ENCODE data around the gene PTPMT1. TPM values are rescaled to one million over a fixed set of nuclear protein-coding genes. Genes with fewer than 3 reads are reported as not detected.
"Not testable (repeated sequence)": the region's sequence is repeated elsewhere in the genome, so short reads cannot be mapped to it uniquely, and the experiment has no call there.

The PTPMT1 gene
- 100 to 1,000 TPM in 3 of 4 donors, 10 to 100 TPM in 1; 99.2 to 173 (median 112) TPM for total RNA-seq

GRCh38 chr11:47565340-47566148, at the start of gene PTPMT1:
Gene PTPMT1 (plus strand): TSS chr11:47565599. CDS start chr11:47565623, 24 bp downstream.
- ATAC-seq (ENCODE audit: low FRiP score) (peak; percentile 83), DNase-seq (ENCODE audit: low spot score) (no peak)
- TF ChIP-seq, protein P1, sequence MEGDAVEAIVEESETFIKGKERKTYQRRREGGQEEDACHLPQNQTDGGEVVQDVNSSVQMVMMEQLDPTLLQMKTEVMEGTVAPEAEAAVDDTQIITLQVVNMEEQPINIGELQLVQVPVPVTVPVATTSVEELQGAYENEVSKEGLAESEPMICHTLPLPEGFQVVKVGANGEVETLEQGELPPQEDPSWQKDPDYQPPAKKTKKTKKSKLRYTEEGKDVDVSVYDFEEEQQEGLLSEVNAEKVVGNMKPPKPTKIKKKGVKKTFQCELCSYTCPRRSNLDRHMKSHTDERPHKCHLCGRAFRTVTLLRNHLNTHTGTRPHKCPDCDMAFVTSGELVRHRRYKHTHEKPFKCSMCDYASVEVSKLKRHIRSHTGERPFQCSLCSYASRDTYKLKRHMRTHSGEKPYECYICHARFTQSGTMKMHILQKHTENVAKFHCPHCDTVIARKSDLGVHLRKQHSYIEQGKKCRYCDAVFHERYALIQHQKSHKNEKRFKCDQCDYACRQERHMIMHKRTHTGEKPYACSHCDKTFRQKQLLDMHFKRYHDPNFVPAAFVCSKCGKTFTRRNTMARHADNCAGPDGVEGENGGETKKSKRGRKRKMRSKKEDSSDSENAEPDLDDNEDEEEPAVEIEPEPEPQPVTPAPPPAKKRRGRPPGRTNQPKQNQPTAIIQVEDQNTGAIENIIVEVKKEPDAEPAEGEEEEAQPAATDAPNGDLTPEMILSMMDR (IDR thresholded peaks at IDR 0.05) = no peak

- TF ChIP-seq, protein P1 (IDR thresholded peaks at IDR 0.05) = no peak
- no peak for ATAC-seq (ENCODE audit: low FRiP score)
- no peak for DNase-seq (ENCODE audit: low spot score)
Observed at GRCh38 chr11:47516155-47516554, 49.2 kb upstream of the PTPMT1 start.

- ATAC-seq (ENCODE audit: low FRiP score) (no peak), DNase-seq (ENCODE audit: low spot score) (no peak)
- TF ChIP-seq, protein P1 (IDR thresholded peaks at IDR 0.05) = no peak
Observed at GRCh38 chr11:47516984-47517853, 48.2 kb upstream of the PTPMT1 start.

DNA sequence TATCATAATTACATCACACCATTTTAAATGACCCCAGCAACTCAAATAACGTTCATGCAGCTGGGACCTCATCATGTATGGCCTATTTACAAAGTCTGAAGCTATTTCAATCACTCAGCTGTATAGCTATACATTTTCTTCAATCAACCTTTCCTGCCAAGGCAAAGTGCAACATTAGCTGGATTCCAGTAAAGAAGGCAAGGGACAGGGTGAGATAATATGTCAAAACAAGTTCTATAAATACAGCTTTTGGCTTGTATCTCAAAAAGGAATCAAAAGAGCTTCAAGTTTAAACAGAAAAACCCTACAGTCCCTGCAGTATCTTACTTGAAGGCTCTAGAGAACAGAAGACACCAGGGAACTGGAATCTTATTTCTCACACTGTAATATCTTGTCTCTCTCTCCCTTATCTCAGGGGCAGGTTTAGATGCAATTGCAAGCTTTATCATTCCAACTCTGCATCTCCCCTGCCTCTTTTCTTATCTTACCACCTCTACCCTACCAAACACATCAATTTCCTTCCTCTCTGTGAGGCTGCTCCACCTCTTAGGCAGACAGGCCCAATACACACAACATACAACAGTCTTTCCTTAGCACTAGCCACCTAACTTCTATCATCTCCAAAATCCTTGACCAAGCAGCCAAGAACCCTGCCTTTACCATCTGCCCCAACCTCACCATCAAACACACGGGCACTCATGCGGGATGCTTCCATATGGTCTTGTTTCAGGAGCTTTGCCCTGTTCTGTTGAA, 47.0 kb upstream of the PTPMT1 start:
- no peak for ATAC-seq (ENCODE audit: low FRiP score)
- DNase-seq (ENCODE audit: low spot score) = no peak
- TF ChIP-seq, protein P1 (IDR thresholded peaks at IDR 0.05) = no peak

DNA sequence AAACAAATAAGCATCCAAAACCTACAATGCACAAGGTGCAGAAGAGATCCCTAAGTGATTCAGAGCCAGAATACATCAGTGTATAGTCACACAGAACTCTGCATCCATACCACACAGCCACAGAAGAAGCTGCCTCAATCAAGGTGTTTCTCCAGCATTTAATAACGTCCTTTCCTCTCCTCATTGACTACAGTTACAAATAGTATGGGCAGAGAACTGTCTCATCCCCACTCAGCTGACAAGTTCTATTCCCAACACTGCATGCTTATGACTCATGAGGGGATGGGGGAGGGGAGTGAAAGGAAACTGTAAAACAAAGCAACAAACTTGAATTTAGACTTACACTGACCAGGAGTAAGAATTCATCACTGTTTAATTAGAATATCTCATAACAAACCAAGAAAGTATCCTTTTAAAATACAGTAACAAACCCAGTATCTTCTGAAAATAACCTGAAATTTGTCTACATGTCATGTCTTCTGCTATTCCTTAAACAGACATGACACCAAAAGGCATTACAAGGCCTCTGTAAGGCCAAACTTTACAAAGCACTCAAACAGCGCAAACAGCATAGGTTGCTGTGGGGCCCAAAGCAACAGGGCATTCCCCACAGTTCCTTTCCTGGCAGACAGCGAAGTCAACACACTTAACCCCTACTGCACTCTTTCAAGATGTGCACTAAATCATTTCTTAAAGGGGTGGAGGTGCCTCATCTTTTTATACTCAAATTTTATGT, 41.7 kb upstream of the PTPMT1 start:
- ATAC-seq (ENCODE audit: low FRiP score) = peak; percentile 93
- TF ChIP-seq, protein P1 (IDR thresholded peaks at IDR 0.05) = no peak
- peak; percentile 65 for DNase-seq (ENCODE audit: low spot score)

DNA sequence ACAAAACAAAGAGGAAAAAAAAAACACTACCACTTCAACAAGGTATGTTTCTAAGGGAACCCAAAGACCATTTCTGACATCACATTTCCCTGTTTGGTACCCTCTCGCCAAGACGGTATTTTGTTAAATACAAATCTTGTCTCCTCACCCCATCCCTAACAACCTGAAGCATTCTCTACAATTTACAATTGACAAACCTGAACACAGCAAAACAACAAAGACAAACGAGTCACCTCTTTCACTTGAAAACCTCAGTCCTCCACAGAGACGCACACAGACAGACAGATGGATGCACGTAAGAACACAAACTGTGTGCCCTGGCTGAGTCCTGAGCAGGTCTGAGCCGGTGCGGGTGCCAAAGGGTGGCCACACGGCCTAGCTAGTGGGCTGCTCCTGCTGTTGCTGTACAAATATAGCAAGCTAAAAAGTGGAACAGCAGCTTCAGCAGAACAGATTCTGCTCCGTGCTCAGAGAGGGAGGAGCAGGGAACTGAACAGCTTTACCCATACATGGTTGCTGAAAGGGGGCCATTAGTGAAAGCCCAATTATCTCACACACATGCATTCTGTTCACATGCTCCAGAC, 41.0 kb upstream of the PTPMT1 start:
- TF ChIP-seq, protein P1 (IDR thresholded peaks at IDR 0.05) = no peak
- no peak for DNase-seq (ENCODE audit: low spot score)
- ATAC-seq (ENCODE audit: low FRiP score) = peak; percentile 21

- ATAC-seq (ENCODE audit: low FRiP score); DNase-seq (ENCODE audit: low spot score): not testable (repeated sequence)
Observed at GRCh38 chr11:47526032-47526431, 39.4 kb upstream of the PTPMT1 start.

Data from omental fat pad (tissue), 4 donors.